ENCODE results near the gene STYXL1. TPM values are rescaled to one million over a fixed set of nuclear protein-coding genes. Genes with fewer than 3 reads are reported as not detected.
"Not testable (repeated sequence)": the region's sequence is repeated elsewhere in the genome, so short reads cannot be mapped to it uniquely, and the experiment has no call there.

The STYXL1 gene
- total RNA-seq, 1 donor from 2014 or later: 0.96 TPM

- Histone ChIP-seq H3K4me1 (no peaks in the 10 kb centered on the region), H3K4me3 (no peak overlapping the region), H3K9me3 (no peaks in the 10 kb centered on the region), H3K27ac (no peak overlapping the region), H3K27me3 (no peaks in the 10 kb centered on the region), H3K36me3 (peaks cover 0 to 5% of the 10 kb centered on the region in 2 donors)
- no peak for DNase-seq (ENCODE audit: low spot score in 2 of 2)
- TF ChIP-seq CTCF (IDR thresholded peaks at IDR 0.05): no peak
- intact Hi-C loops (cut with DNase I): no loop called here
Observed at GRCh38 chr7:76031964-76032363, 15.8 kb downstream of the STYXL1 start.

GRCh38 chr7:76029682-76030081, 18.1 kb downstream of the STYXL1 start:
- intact Hi-C loops (cut with DNase I); DNase-seq (ENCODE audit: low spot score in 2 of 2); H3K27ac ChIP-seq; H3K27me3 ChIP-seq; H3K4me1 ChIP-seq; H3K9me3 ChIP-seq; H3K4me3 ChIP-seq; H3K36me3 ChIP-seq: not testable (repeated sequence)

GRCh38 chr7:76023002-76023401, 24.8 kb downstream of the STYXL1 start:
- H3K27me3 ChIP-seq: no peaks in the 10 kb centered on the region
- no peaks in the 10 kb centered on the region for H3K9me3 ChIP-seq
- H3K4me1 ChIP-seq: no peaks in the 10 kb centered on the region
- TF ChIP-seq CTCF (IDR thresholded peaks at IDR 0.05): no peak
- intact Hi-C loops (cut with DNase I): no loop called here
- no peak overlapping the region for H3K4me3 ChIP-seq
- no peak overlapping the region for H3K27ac ChIP-seq
- peaks cover 6 to 14% of the 10 kb centered on the region in 2 donors for H3K36me3 ChIP-seq
- no peak for DNase-seq (ENCODE audit: low spot score in 2 of 2)

GRCh38 chr7:76022026-76022780, 25.6 kb downstream of the STYXL1 start:
- H3K4me1 ChIP-seq: no peaks in the 10 kb centered on the region
- no peak for DNase-seq (ENCODE audit: low spot score in 2 of 2)
- no peak overlapping the region for H3K4me3 ChIP-seq
- intact Hi-C loops (cut with DNase I): no loop called here
- peaks cover 6 to 14% of the 10 kb centered on the region in 2 donors for H3K36me3 ChIP-seq
- H3K27ac ChIP-seq: no peak overlapping the region
- TF ChIP-seq CTCF (IDR thresholded peaks at IDR 0.05): no peak
- no peaks in the 10 kb centered on the region for H3K9me3 ChIP-seq
- H3K27me3 ChIP-seq: no peaks in the 10 kb centered on the region

- peak in 1 of 2 donors; percentile 87 for DNase-seq (ENCODE audit: low spot score in 2 of 2)
- H3K4me3 ChIP-seq: no peak overlapping the region
- no peaks in the 10 kb centered on the region for H3K9me3 ChIP-seq
- intact Hi-C loops (cut with DNase I): loop anchor here (1.0 kb wide), 1 partner anchor 154 kb away; no protein-coding TSS in a partner anchor
- TF ChIP-seq CTCF (IDR thresholded peaks at IDR 0.05): peak; percentile 83 to 93 (median 89)
- peaks cover 6 to 14% of the 10 kb centered on the region in 2 donors for H3K36me3 ChIP-seq
- H3K27ac ChIP-seq: no peak overlapping the region
- no peaks in the 10 kb centered on the region for H3K27me3 ChIP-seq
- no peaks in the 10 kb centered on the region for H3K4me1 ChIP-seq
Observed at GRCh38 chr7:76020031-76020714, 27.6 kb downstream of the STYXL1 start.

GRCh38 chr7:76018520-76018919, 29.3 kb downstream of the STYXL1 start:
- H3K4me3 ChIP-seq; H3K27me3 ChIP-seq; intact Hi-C loops (cut with DNase I); DNase-seq (ENCODE audit: low spot score in 2 of 2); H3K27ac ChIP-seq; H3K9me3 ChIP-seq; H3K4me1 ChIP-seq: not testable (repeated sequence)
- H3K36me3 ChIP-seq: peaks cover 6 to 13% of the 10 kb centered on the region in 2 donors
